Neural progenitor cell (in vitro differentiated cells): ENCODE data around the gene MACROH2A2. TPM values are rescaled to one million over a fixed set of nuclear protein-coding genes. Genes with fewer than 3 reads are reported as not detected.
"Not testable (repeated sequence)": the region's sequence is repeated elsewhere in the genome, so short reads cannot be mapped to it uniquely, and the experiment has no call there.

Source experiments
- DNase-seq: peaks from one replicate; pipeline ENCODE4 v3.0.0-alpha.2; 2016; ENCODE audit warnings: low spot score
- H2AFZ ChIP-seq: fragments of 200-600 bp; sonication (generic); replicated peaks from 2 replicates; pipeline ENCODE4 v1.6.1; 2016; ENCODE audit warnings: antibody characterized with exemption
- H3F3A ChIP-seq: fragments of 200-600 bp; sonication (generic); 2 replicates; pipeline ENCODE4 v1.6.1; 2016; ENCODE audit warnings: antibody characterized with exemption, low read depth
- H3K27ac ChIP-seq: fragments of 200-600 bp; sonication (generic); 2 replicates; pipeline ENCODE4 v1.5.1; 2016; ENCODE audit warnings: mild to moderate bottlenecking
- H3K27me3 ChIP-seq: fragments of 200-600 bp; sonication (generic); 2 replicates; pipeline ENCODE4 v1.6.1; 2016; ENCODE audit warnings: mild to moderate bottlenecking, moderate library complexity
- H3K36me3 ChIP-seq: fragments of 200-600 bp; sonication (generic); 2 replicates; pipeline ENCODE4 v1.5.1; 2016
- H3K4me1 ChIP-seq: fragments of 200-600 bp; sonication (generic); 2 replicates; pipeline ENCODE4 v1.6.1; 2016; ENCODE audit warnings: mixed run types
- H3K4me2 ChIP-seq: fragments of 200-600 bp; sonication (generic); 2 replicates; pipeline ENCODE4 v1.6.1; 2016
- H3K4me3 ChIP-seq: fragments of 200-600 bp; sonication (generic); 2 replicates; pipeline ENCODE4 v1.5.1; 2016
- H3K79me2 ChIP-seq: fragments of 200-600 bp; sonication (generic); 2 replicates; pipeline ENCODE4 v1.6.1; 2016; ENCODE audit warnings: low read depth
- H3K9ac ChIP-seq: fragments of 200-600 bp; sonication (generic); 2 replicates; pipeline ENCODE4 v1.6.1; 2016
- H3K9me3 ChIP-seq: fragments of 200-600 bp; sonication (generic); 2 replicates; pipeline ENCODE4 v1.5.1; 2016; ENCODE audit warnings: low read depth
- H4K20me1 ChIP-seq: fragments of 200-600 bp; sonication (generic); 2 replicates; pipeline ENCODE4 v1.6.1; 2016; ENCODE audit warnings: low read depth
- H3K27ac Mint-ChIP-seq: 3 replicates; pipeline ENCODE4 v1.8.0; 2021; ENCODE audit warnings: mixed read lengths
- H3K27me3 Mint-ChIP-seq: 2 replicates; pipeline ENCODE4 v1.8.0; 2022; ENCODE audit warnings: low read depth, mild to moderate bottlenecking, inconsistent platforms, moderate library complexity, mixed read lengths; ENCODE audit not compliant: insufficient read depth
- H3K36me3 Mint-ChIP-seq: 3 replicates; pipeline ENCODE4 v1.8.0; 2021; ENCODE audit warnings: mixed read lengths
- H3K4me1 Mint-ChIP-seq: 3 replicates; pipeline ENCODE4 v1.8.0; 2021; ENCODE audit warnings: mixed read lengths
- H3K4me3 Mint-ChIP-seq: 3 replicates; pipeline ENCODE4 v1.8.0; 2021; ENCODE audit warnings: mild to moderate bottlenecking, moderate library complexity, mixed read lengths
- H3K9me3 Mint-ChIP-seq: 3 replicates; pipeline ENCODE4 v1.8.0; 2020; ENCODE audit warnings: mixed read lengths
- CTCF ChIP-seq: fragments of 200-600 bp; sonication (generic); IDR thresholded peaks from 2 replicates; pipeline ENCODE4 v1.5.1; 2017; ENCODE audit warnings: antibody characterized with exemption, mild to moderate bottlenecking
- EZH2 ChIP-seq: fragments of 200-600 bp; sonication (generic); IDR thresholded peaks from 2 replicates; pipeline ENCODE4 v1.6.1; 2017; ENCODE audit warnings: antibody characterized with exemption, mild to moderate bottlenecking, moderate library complexity
- EZH2phosphoT487 ChIP-seq: fragments of 200-600 bp; sonication (generic); IDR thresholded peaks from 2 replicates; pipeline ENCODE4 v1.6.1; 2017; ENCODE audit warnings: antibody characterized with exemption
- total RNA-seq: library from RNA; depleted of rRNA; stranded (reverse); fragments of >200 nt; gene quantifications from 2 replicates; pipeline ENCODE4 v1.2.3, GENCODE V29; 2015; ENCODE audit warnings: low replicate concordance

The MACROH2A2 gene
- total RNA-seq, 1 donor from 2014 or later: 159 TPM

GRCh38 chr10:70155255-70155838 lies 102.7 kb downstream of the MACROH2A2 start:
- Mint-ChIP-seq H3K36me3 (peaks cover 32% of the 10 kb centered on the region), H3K9me3 (no peaks in the 10 kb centered on the region), H3K27me3 (no peaks in the 10 kb centered on the region), H3K27ac (no peak overlapping the region), H3K4me1 (no peaks in the 10 kb centered on the region), H3K4me3 (no peak overlapping the region)
- Histone ChIP-seq H2AFZ (no peak overlapping the region), H3K4me3 (no peak overlapping the region), H3K4me2 (no peak overlapping the region), H3K79me2 (peaks cover 22% of the 10 kb centered on the region), H3K36me3 (peaks cover 18% of the 10 kb centered on the region), H3F3A (peaks cover 15% of the 10 kb centered on the region), H3K4me1 (peaks cover 11% of the 10 kb centered on the region), H3K9ac (no peak overlapping the region), H3K27me3 (no peaks in the 10 kb centered on the region), H4K20me1 (peaks cover 31% of the 10 kb centered on the region), H3K9me3 (no peaks in the 10 kb centered on the region), H3K27ac (no peak overlapping the region)
- no peak for TF ChIP-seq EZH2phosphoT487
- no peak for TF ChIP-seq EZH2
- no peak for TF ChIP-seq CTCF
- no peak for DNase-seq

GRCh38 chr10:70158113-70158512 lies 105.5 kb downstream of the MACROH2A2 start:
- no peak overlapping the region for H3K9ac ChIP-seq
- Mint-ChIP-seq H3K27ac (no peak overlapping the region), H3K4me3 (no peak overlapping the region), H3K9me3 (no peaks in the 10 kb centered on the region), H3K27me3 (no peaks in the 10 kb centered on the region), H3K36me3 (peaks cover 21% of the 10 kb centered on the region), H3K4me1 (peaks cover 6% of the 10 kb centered on the region)
- H3K27me3 ChIP-seq: no peaks in the 10 kb centered on the region
- H3K27ac ChIP-seq: no peak overlapping the region
- H3K4me3 ChIP-seq: no peak overlapping the region
- H3K79me2 ChIP-seq: peaks cover 47% of the 10 kb centered on the region
- H4K20me1 ChIP-seq: peaks cover 57% of the 10 kb centered on the region
- H3K9me3 ChIP-seq: no peaks in the 10 kb centered on the region
- peaks cover 15% of the 10 kb centered on the region for H3F3A ChIP-seq
- H3K4me1 ChIP-seq: peaks cover 11% of the 10 kb centered on the region
- TF ChIP-seq EZH2 (no peak), CTCF (no peak), EZH2phosphoT487 (no peak)
- DNase-seq: no peak
- no peak overlapping the region for H2AFZ ChIP-seq
- peaks cover 13% of the 10 kb centered on the region for H3K36me3 ChIP-seq
- no peak overlapping the region for H3K4me2 ChIP-seq

- not testable (repeated sequence) for H3K4me1 Mint-ChIP-seq, H3K4me2 ChIP-seq, H3K27ac ChIP-seq, H3F3A ChIP-seq, H3K27me3 ChIP-seq, H3K9ac ChIP-seq, H3K4me3 ChIP-seq, H3K4me3 Mint-ChIP-seq, DNase-seq, H2AFZ ChIP-seq, H3K4me1 ChIP-seq, H3K9me3 Mint-ChIP-seq, H3K27me3 Mint-ChIP-seq, H3K36me3 ChIP-seq, H3K27ac Mint-ChIP-seq, H3K9me3 ChIP-seq
- Histone ChIP-seq H4K20me1 (peaks cover 57% of the 10 kb centered on the region), H3K79me2 (peaks cover 60% of the 10 kb centered on the region)
- peaks cover 25% of the 10 kb centered on the region for H3K36me3 Mint-ChIP-seq
Measured at GRCh38 chr10:70159366-70159765, 106.7 kb downstream of the MACROH2A2 start.

GRCh38 chr10:70160798-70161197 lies 108.2 kb downstream of the MACROH2A2 start:
- H2AFZ ChIP-seq: no peak overlapping the region
- Mint-ChIP-seq H3K4me3 (no peak overlapping the region), H3K9me3 (no peaks in the 10 kb centered on the region), H3K36me3 (peaks cover 21% of the 10 kb centered on the region), H3K27me3 (no peaks in the 10 kb centered on the region), H3K27ac (no peak overlapping the region), H3K4me1 (peaks cover 6% of the 10 kb centered on the region)
- no peak overlapping the region for H3K9ac ChIP-seq
- no peaks in the 10 kb centered on the region for H3K27me3 ChIP-seq
- peaks cover 3% of the 10 kb centered on the region for H3K36me3 ChIP-seq
- no peaks in the 10 kb centered on the region for H3K9me3 ChIP-seq
- no peak for DNase-seq
- no peak overlapping the region for H3K27ac ChIP-seq
- H3K4me3 ChIP-seq: no peak overlapping the region
- no peak overlapping the region for H3K4me2 ChIP-seq
- no peaks in the 10 kb centered on the region for H3F3A ChIP-seq
- no peaks in the 10 kb centered on the region for H3K4me1 ChIP-seq
- peaks cover 72% of the 10 kb centered on the region for H3K79me2 ChIP-seq
- TF ChIP-seq EZH2: no peak
- TF ChIP-seq EZH2phosphoT487: no peak
- TF ChIP-seq CTCF: no peak
- H4K20me1 ChIP-seq: peaks cover 63% of the 10 kb centered on the region
